Activated naive CD8-positive, alpha-beta T cell treated with anti-CD3 and anti-CD28 coated beads for 36 hours (primary cell): ENCODE data around the gene BAAT. TPM values are rescaled to one million over a fixed set of nuclear protein-coding genes. Genes with fewer than 3 reads are reported as not detected.

Experiments
- DNase-seq: peaks from one replicate; pipeline ENCODE4 v3.0.0; 2021
- H3K27ac Mint-ChIP-seq: one replicate; pipeline ENCODE4 v1.8.0; 2022; ENCODE audit warnings: mild to moderate bottlenecking, moderate library complexity, mixed read lengths
- H3K27me3 Mint-ChIP-seq: one replicate; pipeline ENCODE4 v1.8.0; 2022; ENCODE audit warnings: mild to moderate bottlenecking, mixed read lengths
- H3K36me3 Mint-ChIP-seq: one replicate; pipeline ENCODE4 v1.8.0; 2021; ENCODE audit warnings: mild to moderate bottlenecking, mixed read lengths
- H3K4me1 Mint-ChIP-seq: one replicate; pipeline ENCODE4 v1.8.0; 2021; ENCODE audit warnings: mixed read lengths
- H3K4me3 Mint-ChIP-seq: one replicate; pipeline ENCODE4 v1.8.0; 2022; ENCODE audit warnings: mild to moderate bottlenecking, moderate library complexity, mixed read lengths
- H3K9me3 Mint-ChIP-seq: one replicate; pipeline ENCODE4 v1.8.0; 2022; ENCODE audit warnings: mixed read lengths
- total RNA-seq, 2 experiments: library from RNA; stranded (reverse); gene quantifications; one replicate each; pipeline ENCODE4 v1.2.3, GENCODE V29; 2021

The BAAT gene
- total RNA-seq, 2 experiments from 2014 or later: 0.06 to 0.10 TPM

GRCh38 chr9:101409079-101409477, 24.3 kb upstream of the BAAT start:
- no peak overlapping the region for H3K27ac Mint-ChIP-seq
- peaks cover 78% of the 10 kb centered on the region for H3K9me3 Mint-ChIP-seq

GRCh38 chr9:101408374-101409078, 23.7 kb upstream of the BAAT start:
- peaks cover 77% of the 10 kb centered on the region for H3K9me3 Mint-ChIP-seq
- peaks cover 88% of the 10 kb centered on the region for H3K36me3 Mint-ChIP-seq
- DNase-seq: no peak
- H3K4me3 Mint-ChIP-seq: no peak overlapping the region
- H3K4me1 Mint-ChIP-seq: no peaks in the 10 kb centered on the region
- no peak overlapping the region for H3K27ac Mint-ChIP-seq
- no peaks in the 10 kb centered on the region for H3K27me3 Mint-ChIP-seq

More at GRCh38 chr9:101409079-101409477, 24.3 kb upstream of the BAAT start:
- Mint-ChIP-seq H3K27me3 (no peaks in the 10 kb centered on the region), H3K4me3 (no peak overlapping the region), H3K4me1 (no peaks in the 10 kb centered on the region), H3K36me3 (peaks cover 87% of the 10 kb centered on the region)
- no peak for DNase-seq

GRCh38 chr9:101403516-101404285, 18.9 kb upstream of the BAAT start:
- Mint-ChIP-seq H3K27ac (no peak overlapping the region), H3K4me3 (no peak overlapping the region)

GRCh38 chr9:101400120-101400519, 15.3 kb upstream of the BAAT start:
- Mint-ChIP-seq H3K27me3 (no peaks in the 10 kb centered on the region), H3K4me3 (peak overlapping the region; percentile 89), H3K36me3 (peaks cover 75% of the 10 kb centered on the region), H3K27ac (peak overlapping the region; percentile 59), H3K9me3 (peaks cover 34% of the 10 kb centered on the region), H3K4me1 (peaks cover 36% of the 10 kb centered on the region)
- no peak for DNase-seq

More at GRCh38 chr9:101403516-101404285, 18.9 kb upstream of the BAAT start:
- H3K4me1 Mint-ChIP-seq: peaks cover 25% of the 10 kb centered on the region
- DNase-seq: no peak
- H3K36me3 Mint-ChIP-seq: peaks cover 84% of the 10 kb centered on the region
- H3K27me3 Mint-ChIP-seq: no peaks in the 10 kb centered on the region
- peaks cover 59% of the 10 kb centered on the region for H3K9me3 Mint-ChIP-seq

- Mint-ChIP-seq H3K27ac (peak overlapping the region; percentile 96), H3K9me3 (peaks cover 32% of the 10 kb centered on the region), H3K27me3 (no peaks in the 10 kb centered on the region), H3K36me3 (peaks cover 75% of the 10 kb centered on the region), H3K4me1 (peaks cover 39% of the 10 kb centered on the region), H3K4me3 (peak overlapping the region; percentile 89)
- no peak for DNase-seq
These were observed 14.8 kb upstream of the BAAT start for GRCh38 chr9:101399643-101399970.

- H3K4me1 Mint-ChIP-seq: peaks cover 43% of the 10 kb centered on the region
These were observed 14.3 kb upstream of the BAAT start for GRCh38 chr9:101398930-101399642.

GRCh38 chr9:101398068-101398929, 13.5 kb upstream of the BAAT start, which contains the start of the genes MRPL50 and ZNF189:
TSS of gene MRPL50 (minus strand) at chr9:101398618. CDS start at chr9:101398592, 26 bp downstream.
TSS of gene ZNF189 (plus strand) at chr9:101398851. CDS start at chr9:101399157, 306 bp downstream.
- peak; percentile 96 for DNase-seq
- peak within 1 kb of the TSS; percentile 89 for H3K4me3 Mint-ChIP-seq
- peaks cover 43% of the 10 kb centered on the region for H3K4me1 Mint-ChIP-seq
- no peaks in the 10 kb centered on the region for H3K27me3 Mint-ChIP-seq
- H3K27ac Mint-ChIP-seq: peak within 1 kb of the TSS; percentile 96
- peaks cover 28% of the 10 kb centered on the region for H3K9me3 Mint-ChIP-seq
- H3K36me3 Mint-ChIP-seq: peaks cover 75% of the 10 kb centered on the region

More at GRCh38 chr9:101398930-101399642, 14.3 kb upstream of the BAAT start:
- Mint-ChIP-seq H3K36me3 (peaks cover 75% of the 10 kb centered on the region), H3K9me3 (peaks cover 32% of the 10 kb centered on the region), H3K4me3 (peak overlapping the region; percentile 89), H3K27ac (peak overlapping the region; percentile 96), H3K27me3 (no peaks in the 10 kb centered on the region)
- peak; percentile 2 for DNase-seq

GRCh38 chr9:101397746-101398067, 12.9 kb upstream of the BAAT start:
- H3K4me1 Mint-ChIP-seq: peaks cover 46% of the 10 kb centered on the region
- H3K9me3 Mint-ChIP-seq: peaks cover 27% of the 10 kb centered on the region
- H3K27me3 Mint-ChIP-seq: no peaks in the 10 kb centered on the region
- peaks cover 74% of the 10 kb centered on the region for H3K36me3 Mint-ChIP-seq
- H3K4me3 Mint-ChIP-seq: peak overlapping the region; percentile 89
- no peak for DNase-seq
- H3K27ac Mint-ChIP-seq: peak overlapping the region; percentile 96

GRCh38 chr9:101394687-101395086, 9.9 kb upstream of the BAAT start:
- Mint-ChIP-seq H3K27ac (no peak overlapping the region), H3K27me3 (no peaks in the 10 kb centered on the region), H3K4me3 (peak overlapping the region; percentile 36), H3K36me3 (peaks cover 75% of the 10 kb centered on the region), H3K9me3 (peaks cover 23% of the 10 kb centered on the region), H3K4me1 (peaks cover 41% of the 10 kb centered on the region)
- DNase-seq: no peak

- Mint-ChIP-seq H3K27me3 (no peaks in the 10 kb centered on the region), H3K9me3 (peaks cover 23% of the 10 kb centered on the region), H3K4me3 (no peak overlapping the region), H3K4me1 (peaks cover 41% of the 10 kb centered on the region), H3K36me3 (peaks cover 81% of the 10 kb centered on the region), H3K27ac (no peak overlapping the region)
- no peak for DNase-seq
These were observed 8.3 kb upstream of the BAAT start for GRCh38 chr9:101393135-101393534.

GRCh38 chr9:101388507-101388993, 3.7 kb upstream of the BAAT start:
- Mint-ChIP-seq H3K27ac (no peak overlapping the region), H3K36me3 (peaks cover 65% of the 10 kb centered on the region), H3K4me1 (peaks cover 26% of the 10 kb centered on the region), H3K4me3 (no peak overlapping the region), H3K27me3 (no peaks in the 10 kb centered on the region), H3K9me3 (peaks cover 21% of the 10 kb centered on the region)
- no peak for DNase-seq

- Mint-ChIP-seq H3K27ac (peak overlapping the region; percentile 56), H3K27me3 (no peaks in the 10 kb centered on the region), H3K36me3 (peaks cover 60% of the 10 kb centered on the region), H3K4me1 (peaks cover 24% of the 10 kb centered on the region), H3K9me3 (peaks cover 19% of the 10 kb centered on the region), H3K4me3 (no peak overlapping the region)
- no peak for DNase-seq
These were observed 3.2 kb upstream of the BAAT start for GRCh38 chr9:101387871-101388506.

- Mint-ChIP-seq H3K9me3 (peaks cover 14% of the 10 kb centered on the region), H3K27ac (no peak overlapping the region), H3K36me3 (peaks cover 30% of the 10 kb centered on the region), H3K27me3 (no peaks in the 10 kb centered on the region), H3K4me1 (peaks cover 5% of the 10 kb centered on the region), H3K4me3 (no peak overlapping the region)
- no peak for DNase-seq
These were observed 1.4 kb downstream of the BAAT start for GRCh38 chr9:101383361-101383760.

- Mint-ChIP-seq H3K4me3 (no peak overlapping the region), H3K9me3 (peaks cover 14% of the 10 kb centered on the region), H3K27me3 (no peaks in the 10 kb centered on the region)
These were observed 2.9 kb downstream of the BAAT start for GRCh38 chr9:101381833-101382342.

More at GRCh38 chr9:101381833-101382342, 2.9 kb downstream of the BAAT start:
- DNase-seq: no peak
- no peaks in the 10 kb centered on the region for H3K4me1 Mint-ChIP-seq
- no peak overlapping the region for H3K27ac Mint-ChIP-seq
- H3K36me3 Mint-ChIP-seq: peaks cover 20% of the 10 kb centered on the region
